ENCODE data around the gene NFKBIA.
"Not testable (repeated sequence)": the region's sequence is repeated elsewhere in the genome, so short reads cannot be mapped to it uniquely, and the experiment has no call there.

NFKBIA gene

GRCh38 chr14:35390577-35391387 lies 13.8 kb downstream of the NFKBIA start:
- DNase-seq (ENCODE audit: low read depth): no peak

- no peak for DNase-seq (ENCODE audit: low read depth)
Observed at GRCh38 chr14:35389315-35389667, 15.3 kb downstream of the NFKBIA start.

- DNase-seq (ENCODE audit: low read depth): no peak
Observed at GRCh38 chr14:35388656-35389314, 15.8 kb downstream of the NFKBIA start.

- DNase-seq (ENCODE audit: low read depth): no peak
Observed at GRCh38 chr14:35387713-35388579, 16.6 kb downstream of the NFKBIA start.

GRCh38 chr14:35387219-35387618 lies 17.3 kb downstream of the NFKBIA start:
- no peak for DNase-seq (ENCODE audit: low read depth)

- no peak for DNase-seq (ENCODE audit: low read depth)
Observed at GRCh38 chr14:35386673-35387125, 17.9 kb downstream of the NFKBIA start.

- DNase-seq (ENCODE audit: low read depth): no peak
Observed at GRCh38 chr14:35385042-35385839, 19.3 kb downstream of the NFKBIA start.

- no peak for DNase-seq (ENCODE audit: low read depth)
Observed at GRCh38 chr14:35384455-35385041, 20.0 kb downstream of the NFKBIA start.

GRCh38 chr14:35383569-35384454 lies 20.7 kb downstream of the NFKBIA start:
- DNase-seq (ENCODE audit: low read depth): no peak

- no peak for DNase-seq (ENCODE audit: low read depth)
Observed at GRCh38 chr14:35380794-35381193, 23.8 kb downstream of the NFKBIA start.

GRCh38 chr14:35379234-35379933 lies 25.2 kb downstream of the NFKBIA start:
- DNase-seq (ENCODE audit: low read depth): not testable (repeated sequence)

- DNase-seq (ENCODE audit: low read depth): no peak
Observed at GRCh38 chr14:35378425-35379233, 25.9 kb downstream of the NFKBIA start.

- DNase-seq (ENCODE audit: low read depth): no peak
Observed at GRCh38 chr14:35375558-35376025, 29.0 kb downstream of the NFKBIA start.

GRCh38 chr14:35374263-35374712 lies 30.3 kb downstream of the NFKBIA start:
- no peak for DNase-seq (ENCODE audit: low read depth)

- not testable (repeated sequence) for DNase-seq (ENCODE audit: low read depth)
Observed at GRCh38 chr14:35373208-35373607, 31.3 kb downstream of the NFKBIA start.

- no peak for DNase-seq (ENCODE audit: low read depth)
Observed at GRCh38 chr14:35370969-35371368, 33.6 kb downstream of the NFKBIA start.

GRCh38 chr14:35369701-35370191 lies 34.8 kb downstream of the NFKBIA start:
- DNase-seq (ENCODE audit: low read depth): no peak
